Measurements from ENCODE around the gene HIBCH.

DNA sequence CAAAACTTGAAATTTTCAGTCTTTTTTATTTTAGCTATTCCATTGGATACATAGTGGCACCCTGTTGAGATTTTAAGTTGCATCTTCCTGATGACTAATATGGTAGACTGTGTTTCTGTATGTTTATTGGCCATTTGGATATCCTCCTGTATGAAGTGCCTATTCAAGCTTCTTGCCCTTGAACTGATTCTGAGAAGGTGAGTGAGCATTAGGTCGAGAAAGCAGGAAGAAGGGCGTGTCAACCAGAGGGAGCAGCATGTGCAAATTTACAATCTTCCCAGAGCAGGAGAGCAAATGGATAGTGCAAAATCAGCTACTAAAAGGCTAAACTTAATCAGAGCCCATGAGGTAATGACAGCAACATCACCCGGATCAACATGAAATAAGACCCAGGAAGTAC, 32.3 kb upstream of the HIBCH start:
- TF ChIP-seq POLR2A (IDR thresholded peaks at IDR 0.05; ENCODE audit: borderline replicate concordance, extremely low read depth, insufficient read depth, insufficient read length) (no peak), RAD21 (IDR thresholded peaks at IDR 0.05; ENCODE audit: low read depth) (no peak), FOSL1 (IDR thresholded peaks at IDR 0.05; ENCODE audit: low read depth) (no peak), REST (IDR thresholded peaks at IDR 0.05; ENCODE audit: low read depth) (no peak), CTCF (IDR thresholded peaks at IDR 0.05 in 2 of 3, conservative IDR thresholded peaks at IDR 0.05 in 1 of 3; ENCODE audit: borderline replicate concordance in 1 of 3, insufficient read depth in 1 of 3, low read depth in 2 of 3, low read length in 2 of 3) (no peak), EZH2 (IDR thresholded peaks at IDR 0.05) (no peak), ATF3 (IDR thresholded peaks at IDR 0.05) (no peak), POLR2AphosphoS5 (IDR thresholded peaks at IDR 0.05; ENCODE audit: low read depth, low read length) (no peak), TCF7L2 (IDR thresholded peaks at IDR 0.05; ENCODE audit: borderline replicate concordance, extremely low read depth, insufficient read depth, insufficient read length) (no peak), ZNF274 (IDR thresholded peaks at IDR 0.05; ENCODE audit: low read depth, low read length) (no peak), YY1 (IDR thresholded peaks at IDR 0.05; ENCODE audit: extremely low read depth, insufficient replicate concordance, low read depth, low read length) (no peak), JUND (IDR thresholded peaks at IDR 0.05) (no peak), CEBPB (IDR thresholded peaks at IDR 0.05; ENCODE audit: low read depth) (no peak), EGR1 (IDR thresholded peaks at IDR 0.05; ENCODE audit: low read depth) (no peak)

Measured in HCT116 (cell line).